OCI-LY3 (cell line): ENCODE data around the gene L3MBTL1.

Source experiments
- CTCF ChIP-seq: fragments of 200-600, 300-600 bp; sonication (generic); IDR thresholded peaks from 2 replicates; pipeline ENCODE4 v1.5.1; 2014; ENCODE audit warnings: antibody characterized with exemption, low read length, low read depth
- EZH2phosphoT487 ChIP-seq: fragments of 200-600 bp; shearing (Covaris generic); IDR thresholded peaks from 2 replicates; pipeline ENCODE4 v1.6.1; 2018; ENCODE audit warnings: antibody characterized with exemption, mixed run types, low read depth

- TF ChIP-seq CTCF (no peak), EZH2phosphoT487 (no peak)
These were observed 23.0 kb downstream of the L3MBTL1 start for GRCh38 chr20:43530321-43531090.
